ENCODE results near the gene PCNT.
"Not testable (repeated sequence)": the region's sequence is repeated elsewhere in the genome, so short reads cannot be mapped to it uniquely, and the experiment has no call there.

The PCNT gene

GRCh38 chr21:46428286-46428685 is 104.3 kb downstream of the PCNT start:
- no peak for DNase-seq

DNA sequence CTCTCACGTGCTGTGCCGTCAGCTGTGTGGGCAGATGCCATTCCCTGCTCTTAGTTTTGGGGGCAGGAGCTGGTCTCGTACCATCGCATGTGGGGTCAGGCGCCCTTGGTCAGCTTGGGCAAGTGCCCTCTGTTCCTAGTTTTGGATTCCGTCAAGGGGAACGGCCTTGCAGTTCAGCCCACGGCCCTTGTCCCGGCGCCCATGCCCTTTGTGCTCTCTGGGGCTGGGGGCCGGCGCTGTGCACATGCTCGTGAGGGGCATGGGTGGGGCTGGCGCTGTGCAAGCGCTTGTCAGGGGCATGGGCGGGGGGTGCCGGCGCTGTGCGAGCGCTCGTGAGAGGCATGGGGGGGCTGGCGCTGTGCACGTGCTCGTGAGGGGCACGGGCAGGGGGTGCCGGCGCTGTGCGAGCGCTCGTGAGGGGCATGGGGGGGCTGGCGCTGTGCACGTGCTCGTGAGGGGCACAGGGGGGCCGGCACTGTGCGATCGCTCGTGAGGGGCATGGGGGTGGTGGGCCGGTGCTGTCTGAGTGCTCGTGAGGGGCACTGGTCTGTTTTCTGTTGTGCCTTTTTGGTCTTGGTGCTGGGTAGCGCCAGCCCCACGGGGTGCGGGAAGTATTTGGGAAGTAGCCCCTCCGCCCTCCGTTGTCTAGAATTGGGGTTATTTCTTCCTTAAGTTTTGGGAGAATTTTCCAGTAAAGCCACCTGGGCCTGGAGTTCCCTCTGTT is 105.2 kb downstream of the PCNT start:
- DNase-seq: no peak

GRCh38 chr21:46429754-46430681 is 106.1 kb downstream of the PCNT start:
- no peak for DNase-seq

DNA sequence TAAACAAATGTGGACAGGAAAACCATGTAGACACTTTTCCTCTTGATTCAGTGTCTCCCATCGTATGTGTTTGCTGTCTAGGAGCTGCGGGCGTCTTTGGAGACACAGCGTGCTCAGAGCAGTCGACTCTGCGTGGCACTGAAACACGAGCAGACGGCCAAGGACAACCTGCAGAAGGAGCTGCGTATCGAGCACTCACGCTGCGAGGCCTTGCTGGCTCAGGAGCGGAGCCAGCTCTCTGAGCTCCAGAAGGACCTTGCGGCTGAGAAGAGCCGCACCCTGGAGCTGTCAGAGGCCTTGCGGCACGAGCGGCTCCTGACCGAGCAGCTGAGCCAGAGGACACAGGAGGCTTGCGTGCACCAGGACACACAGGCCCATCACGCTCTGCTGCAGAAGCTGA is 107.5 kb downstream of the PCNT start:
- DNase-seq: no peak

GRCh38 chr21:46431884-46432488 is 108.0 kb downstream of the PCNT start:
- DNase-seq: no peak

GRCh38 chr21:46433116-46433515 is 109.2 kb downstream of the PCNT start:
- not testable (repeated sequence) for DNase-seq

DNA sequence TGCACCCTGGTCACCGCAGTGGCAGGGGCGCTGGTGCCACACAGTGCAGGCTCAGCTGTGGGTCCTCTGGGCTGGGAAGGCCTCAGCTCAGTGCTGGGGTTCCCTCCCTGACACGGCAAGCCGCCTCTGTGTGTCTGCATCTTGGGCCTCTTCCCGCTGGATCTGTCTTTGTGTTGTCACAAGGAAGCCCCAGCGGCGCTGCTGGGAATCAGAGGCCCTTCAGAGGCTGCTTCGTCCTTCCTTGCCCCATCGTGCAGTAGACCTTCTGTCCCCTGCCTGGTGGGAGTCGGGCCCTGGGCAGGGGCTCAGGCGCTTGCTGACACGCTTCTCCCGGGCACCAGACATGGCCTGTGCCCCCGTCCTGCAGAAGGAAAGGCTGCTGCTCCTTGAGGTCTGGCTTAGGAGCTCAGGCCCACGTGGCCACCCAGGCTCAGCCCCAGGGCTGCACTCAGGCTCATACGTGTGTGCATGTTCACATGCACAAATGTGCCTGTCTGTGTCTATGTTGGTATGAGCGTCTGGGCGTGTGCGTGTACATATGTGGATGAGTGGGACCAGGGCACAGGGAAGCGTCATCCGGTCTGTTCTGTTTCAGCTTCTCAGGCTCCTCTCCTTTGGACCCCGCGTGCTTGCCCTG is 110.5 kb downstream of the PCNT start:
- no peak for DNase-seq

GRCh38 chr21:46435786-46436227 is 111.9 kb downstream of the PCNT start:
- no peak for DNase-seq

GRCh38 chr21:46436621-46437020 is 112.7 kb downstream of the PCNT start:
- no peak for DNase-seq

- no peak for DNase-seq
Measured at GRCh38 chr21:46437096-46437498, 113.1 kb downstream of the PCNT start.

DNA sequence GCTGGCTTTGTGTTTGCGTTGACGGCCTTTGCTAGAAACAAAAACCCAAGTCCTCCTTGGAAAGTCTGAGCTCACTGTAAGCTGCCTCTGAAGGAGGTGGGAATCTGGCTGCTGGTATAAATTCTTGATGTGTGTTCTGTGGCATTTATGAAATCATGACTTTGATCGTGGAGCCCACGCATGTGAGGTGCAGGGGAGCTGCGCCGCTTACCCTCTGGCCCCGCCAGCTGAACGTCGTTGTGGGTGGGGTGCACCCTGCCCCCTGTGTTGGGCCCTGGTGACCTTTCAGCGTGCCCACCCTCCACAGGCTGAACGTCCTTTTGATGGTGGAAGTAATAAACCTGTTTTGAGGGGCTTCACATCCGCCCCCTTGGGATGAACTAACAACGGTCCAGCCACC is 113.6 kb downstream of the PCNT start:
- no peak for DNase-seq

DNA sequence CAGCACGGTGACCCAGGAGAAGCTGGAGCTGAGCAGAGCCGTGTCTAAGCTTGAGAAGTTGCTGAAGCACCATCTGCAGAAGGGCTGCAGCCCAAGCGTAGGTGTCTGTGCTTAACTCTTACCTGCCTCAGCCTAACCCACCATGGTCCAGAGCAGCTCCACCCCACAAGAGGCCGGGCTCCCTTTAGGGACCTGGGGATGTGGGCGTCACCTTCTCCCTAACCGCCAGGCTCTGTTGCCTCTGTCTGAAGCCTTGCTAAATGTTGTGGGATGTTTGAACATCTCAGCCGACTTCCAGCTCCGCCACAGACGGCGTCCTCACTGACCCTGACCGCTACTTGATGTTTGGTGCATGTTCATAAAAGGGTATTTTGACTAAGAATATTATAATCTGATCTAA is 114.3 kb downstream of the PCNT start:
- no peak for DNase-seq

GRCh38 chr21:46439906-46440305 is 116.0 kb downstream of the PCNT start:
- DNase-seq: no peak

- no peak for DNase-seq
Measured at GRCh38 chr21:46441331-46441730, 117.4 kb downstream of the PCNT start.

- DNase-seq: no peak
Measured at GRCh38 chr21:46441961-46442498, 118.1 kb downstream of the PCNT start.

DNA sequence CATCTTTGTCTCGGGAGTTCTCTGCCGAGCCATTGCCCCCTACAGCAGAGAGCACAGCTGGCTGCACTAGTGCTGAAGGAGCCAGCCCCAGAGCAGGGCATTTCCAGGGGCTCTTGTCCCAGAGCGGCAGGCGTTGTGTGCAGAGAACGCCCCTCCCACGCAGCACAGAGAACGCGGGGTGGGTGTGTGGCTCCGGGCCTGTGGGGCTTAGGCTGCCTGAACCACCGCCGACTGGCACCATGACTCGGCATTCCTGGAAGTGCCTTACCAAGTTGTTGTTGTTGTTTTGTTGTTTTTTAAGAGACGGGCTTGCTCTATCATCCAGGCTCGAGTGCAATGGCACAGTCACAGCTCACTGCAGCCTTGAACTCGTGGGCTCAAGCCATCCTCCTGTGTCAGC is 119.0 kb downstream of the PCNT start:
- DNase-seq: peak; percentile 63

- DNase-seq: peak; percentile 13
Measured at GRCh38 chr21:46443910-46444309, 120.0 kb downstream of the PCNT start.

DNA sequence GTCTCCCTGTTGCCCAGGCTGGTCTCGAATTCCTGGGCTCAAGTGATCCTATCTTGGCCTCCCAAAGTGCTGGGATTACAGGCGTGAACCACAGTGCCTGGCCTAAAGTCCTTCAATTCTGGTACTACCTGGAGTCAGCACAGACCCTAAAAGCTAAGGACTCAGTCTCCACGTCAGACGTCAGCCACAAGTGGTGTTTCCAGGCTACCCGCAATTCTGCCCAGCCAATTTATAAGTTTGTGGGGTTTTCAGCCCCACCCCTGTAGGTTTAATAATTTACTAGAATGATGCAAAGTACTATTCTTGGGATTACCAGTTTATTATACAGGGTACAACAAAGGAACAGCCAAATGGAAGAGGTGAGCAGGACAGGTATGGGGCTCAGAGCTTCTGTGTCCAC is 124.2 kb downstream of the PCNT start:
- DNase-seq: no peak

DNA sequence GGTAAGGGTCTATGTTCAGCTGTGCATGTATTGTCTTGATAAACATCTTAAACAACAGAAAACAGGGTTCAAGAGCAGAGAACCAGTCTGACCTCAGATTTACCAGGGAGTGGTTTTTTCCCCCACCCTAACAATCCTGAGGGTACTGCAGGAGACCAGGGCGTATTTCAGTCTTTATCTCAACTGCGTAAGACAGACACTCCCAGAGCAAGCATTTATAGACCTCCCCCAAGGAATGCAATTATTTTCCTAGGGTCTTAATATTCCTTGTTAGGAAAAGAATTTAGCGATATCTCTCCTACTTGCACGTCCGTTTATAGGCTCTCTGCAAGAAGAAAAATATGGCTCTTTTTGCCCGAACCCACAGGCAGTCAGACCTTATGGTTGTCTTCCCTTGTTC is 124.9 kb downstream of the PCNT start:
- peak; percentile 9 for DNase-seq

DNA sequence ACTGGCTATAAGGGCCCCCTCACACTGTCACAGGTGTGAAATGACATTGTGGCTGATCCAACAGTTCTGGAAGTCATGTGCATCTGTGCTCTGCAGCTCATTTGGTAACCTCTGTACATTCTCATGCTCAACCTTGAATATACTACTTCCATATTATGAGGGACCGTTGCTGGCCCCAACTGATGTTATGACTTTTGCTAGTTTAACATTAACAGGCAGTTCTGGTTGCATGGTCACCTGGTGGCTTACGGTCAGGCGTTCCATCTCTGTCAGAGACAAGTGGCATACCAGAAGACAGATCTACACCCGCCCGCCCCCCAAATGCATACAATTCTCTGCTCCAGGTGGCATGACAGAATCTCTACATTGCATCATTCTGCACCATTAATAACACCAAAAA is 128.8 kb downstream of the PCNT start:
- DNase-seq: no peak

DNA sequence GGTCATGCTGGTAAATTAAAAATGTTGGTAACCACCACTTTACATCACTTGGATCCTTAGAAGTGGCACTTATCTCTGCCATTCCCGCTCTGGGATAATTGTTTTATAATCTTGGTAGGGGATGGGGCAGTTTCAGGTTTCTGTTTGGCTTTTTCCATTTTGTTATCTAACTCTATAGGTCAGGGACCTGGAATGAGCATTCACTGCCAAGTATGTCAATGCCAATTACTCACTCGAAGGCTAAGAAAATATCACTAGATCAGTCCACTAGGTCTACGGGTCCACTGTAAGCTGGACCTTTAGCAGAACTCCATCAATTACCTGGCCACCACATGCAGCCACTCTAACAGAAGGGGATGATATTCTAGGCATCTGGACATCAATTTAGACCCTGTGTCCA is 130.2 kb downstream of the PCNT start:
- no peak for DNase-seq

GRCh38 chr21:46454634-46455390 is 130.9 kb downstream of the PCNT start:
- no peak for DNase-seq

All from hematopoietic multipotent progenitor cell treated with erythropoietin and hydrocortisone succinate and interleukin-3 and kit ligand, for 4 days (in vitro differentiated cells).